ENCODE measurements around the gene SNRPA.

SNRPA gene

GRCh38 chr19:40750874-40751537 lies at the start of gene SNRPA:
Gene SNRPA (plus strand): TSS chr19:40751203. CDS start chr19:40751409, 206 bp downstream.
- peak; percentile 83 for FAIRE-seq

- FAIRE-seq, result no peak
Observed at GRCh38 chr19:40701758-40702157, 49.2 kb upstream of the SNRPA start.

GRCh38 chr19:40702337-40703012 lies 48.5 kb upstream of the SNRPA start:
- no peak for FAIRE-seq

- FAIRE-seq, result no peak
Observed at GRCh38 chr19:40703029-40703755, 47.8 kb upstream of the SNRPA start.

- no peak for FAIRE-seq
Observed at GRCh38 chr19:40704491-40705361, 46.3 kb upstream of the SNRPA start.

- FAIRE-seq, result no peak
Observed at GRCh38 chr19:40705362-40705651, 45.7 kb upstream of the SNRPA start.

- FAIRE-seq, result no peak
Observed at GRCh38 chr19:40705950-40706619, 44.9 kb upstream of the SNRPA start.

- no peak for FAIRE-seq
Observed at GRCh38 chr19:40707615-40708014, 43.4 kb upstream of the SNRPA start.

- no peak for FAIRE-seq
Observed at GRCh38 chr19:40709817-40710216, 41.2 kb upstream of the SNRPA start.

GRCh38 chr19:40713939-40714338 lies 37.1 kb upstream of the SNRPA start:
- FAIRE-seq, result no peak

GRCh38 chr19:40714441-40715299 lies 36.3 kb upstream of the SNRPA start:
- no peak for FAIRE-seq

- no peak for FAIRE-seq
Observed at GRCh38 chr19:40716031-40716481, 34.9 kb upstream of the SNRPA start.

- FAIRE-seq, result peak; percentile 93
Observed at GRCh38 chr19:40716482-40717324, 34.3 kb upstream of the SNRPA start, which contains the start of the genes COQ8B and ITPKC. Gene COQ8B (minus strand): TSS chr19:40716886. CDS start chr19:40714632, 2,254 bp downstream. Gene ITPKC (plus strand): TSS chr19:40717112. CDS start chr19:40717136, 24 bp downstream.

GRCh38 chr19:40717325-40717879 lies 33.6 kb upstream of the SNRPA start:
- no peak for FAIRE-seq

GRCh38 chr19:40717880-40718773 lies 32.9 kb upstream of the SNRPA start:
- FAIRE-seq, result no peak

- FAIRE-seq, result no peak
Observed at GRCh38 chr19:40718774-40719391, 32.1 kb upstream of the SNRPA start.

GRCh38 chr19:40719414-40719894 lies 31.5 kb upstream of the SNRPA start:
- FAIRE-seq, result no peak

GRCh38 chr19:40721140-40721486 lies 29.9 kb upstream of the SNRPA start:
- FAIRE-seq, result no peak
